Panc1 (cell line): Measurements from ENCODE around the gene DNAJB5.

ENCODE experiments used
- CTCF ChIP-seq: fragments of 450-650 bp; IDR thresholded peaks from 2 replicates; pipeline ENCODE4 v1.5.1; 2017; ENCODE audit warnings: mild to moderate bottlenecking
- POLR2AphosphoS5 ChIP-seq: IDR thresholded peaks from 2 replicates; pipeline ENCODE4 v1.6.1; 2012; ENCODE audit warnings: mild to moderate bottlenecking, low read depth, low read length, moderate library complexity
- REST ChIP-seq, 2 experiments: IDR thresholded peaks; 2 replicates each; pipeline ENCODE4 v1.6.1; 2011 to 2012; ENCODE audit warnings: low read depth in 2 of 2, control low read depth in 1 of 2, low read length in 1 of 2, mild to moderate bottlenecking in 1 of 2, moderate library complexity in 1 of 2; ENCODE audit not compliant: insufficient read depth in 1 of 2
- TCF7L2 ChIP-seq: IDR thresholded peaks from 2 replicates; pipeline ENCODE4 v1.6.1; 2011; ENCODE audit warnings: mild to moderate bottlenecking, low read depth, low read length, inconsistent platforms

- TF ChIP-seq POLR2AphosphoS5 (no peak), CTCF (no peak), REST (IDR thresholded peaks at IDR 0.05; ENCODE audit: insufficient read depth in 1 of 2, low read depth in 2 of 2, low read length in 1 of 2) (no peak), TCF7L2 (no peak)
Measured at GRCh38 chr9:34976992-34977391, 12.6 kb upstream of the DNAJB5 start.
